ENCODE results near the gene TERC. TPM values are rescaled to one million over a fixed set of nuclear protein-coding genes. Genes with fewer than 3 reads are reported as not detected.
A peak's percentile ranks its signal among the peaks of the same experiment; 100 is the strongest.

TERC gene
- total RNA-seq, 2 donors from 2014 or later, result 9.4 to 11.1 TPM

- TF ChIP-seq, protein P1, sequence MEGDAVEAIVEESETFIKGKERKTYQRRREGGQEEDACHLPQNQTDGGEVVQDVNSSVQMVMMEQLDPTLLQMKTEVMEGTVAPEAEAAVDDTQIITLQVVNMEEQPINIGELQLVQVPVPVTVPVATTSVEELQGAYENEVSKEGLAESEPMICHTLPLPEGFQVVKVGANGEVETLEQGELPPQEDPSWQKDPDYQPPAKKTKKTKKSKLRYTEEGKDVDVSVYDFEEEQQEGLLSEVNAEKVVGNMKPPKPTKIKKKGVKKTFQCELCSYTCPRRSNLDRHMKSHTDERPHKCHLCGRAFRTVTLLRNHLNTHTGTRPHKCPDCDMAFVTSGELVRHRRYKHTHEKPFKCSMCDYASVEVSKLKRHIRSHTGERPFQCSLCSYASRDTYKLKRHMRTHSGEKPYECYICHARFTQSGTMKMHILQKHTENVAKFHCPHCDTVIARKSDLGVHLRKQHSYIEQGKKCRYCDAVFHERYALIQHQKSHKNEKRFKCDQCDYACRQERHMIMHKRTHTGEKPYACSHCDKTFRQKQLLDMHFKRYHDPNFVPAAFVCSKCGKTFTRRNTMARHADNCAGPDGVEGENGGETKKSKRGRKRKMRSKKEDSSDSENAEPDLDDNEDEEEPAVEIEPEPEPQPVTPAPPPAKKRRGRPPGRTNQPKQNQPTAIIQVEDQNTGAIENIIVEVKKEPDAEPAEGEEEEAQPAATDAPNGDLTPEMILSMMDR (conservative IDR thresholded peaks at IDR 0.05), result no peak
- Mint-ChIP-seq H3K9me3 (no peaks in the 10 kb centered on the region), H3K36me3 (ENCODE audit: low read depth) (peaks cover 27% of the 10 kb centered on the region), H3K4me3 (peak overlapping the region; percentile 94), H3K4me1 (peaks cover 12% of the 10 kb centered on the region), H3K27me3 (ENCODE audit: insufficient read depth) (no peaks in the 10 kb centered on the region), H3K27ac (peak overlapping the region; percentile 99)
- no peaks in the 10 kb centered on the region for H3K4me1 ChIP-seq (ENCODE audit: control insufficient read depth, insufficient read depth, low read length)
- peaks cover 46% of the 10 kb centered on the region for H3K36me3 ChIP-seq (ENCODE audit: control insufficient read depth, insufficient read depth, low read length)
- 68 to 69% methylated on average over 5 of the region's 5 CpGs for WGBS, 2 experiments (ENCODE audit: insufficient coverage in 1 of 2, insufficient read length in 1 of 2)
- peak overlapping the region; percentile 94 for H3K9ac ChIP-seq (ENCODE audit: extremely low read depth, low read length, poor library complexity, severe bottlenecking)
- no peaks in the 10 kb centered on the region for H3K9me3 ChIP-seq (ENCODE audit: control insufficient read depth, low read length)
- H3K27ac ChIP-seq (ENCODE audit: low read depth, low read length), result no peak overlapping the region
- no peak for DNase-seq
- peak overlapping the region; percentile 95 for H3K4me3 ChIP-seq (ENCODE audit: low read length)
- no peaks in the 10 kb centered on the region for H3K27me3 ChIP-seq (ENCODE audit: control insufficient read depth, insufficient read depth, low read length, poor library complexity, severe bottlenecking)
Observed at GRCh38 chr3:169774186-169774585, 9.3 kb upstream of the TERC start.

GRCh38 chr3:169772897-169773816 is 8.3 kb upstream of the TERC start, which contains the start of gene MYNN:
TSS of gene MYNN (plus strand) at chr3:169773396. CDS start at chr3:169774296, 900 bp downstream.
- peak within 1 kb of the TSS; percentile 94 for H3K9ac ChIP-seq (ENCODE audit: extremely low read depth, low read length, poor library complexity, severe bottlenecking)
- H3K4me1 Mint-ChIP-seq, result peaks cover 12% of the 10 kb centered on the region
- peak within 1 kb of the TSS; percentile 99 for H3K27ac Mint-ChIP-seq
- peak within 1 kb of the TSS; percentile 95 for H3K4me3 ChIP-seq (ENCODE audit: low read length)
- TF ChIP-seq, protein P1 (conservative IDR thresholded peaks at IDR 0.05), result peak; percentile 20
- H3K27me3 ChIP-seq (ENCODE audit: control insufficient read depth, insufficient read depth, low read length, poor library complexity, severe bottlenecking), result no peaks in the 10 kb centered on the region
- H3K36me3 Mint-ChIP-seq (ENCODE audit: low read depth), result peaks cover 22% of the 10 kb centered on the region
- H3K9me3 Mint-ChIP-seq, result no peaks in the 10 kb centered on the region
- H3K4me1 ChIP-seq (ENCODE audit: control insufficient read depth, insufficient read depth, low read length), result no peaks in the 10 kb centered on the region
- H3K27me3 Mint-ChIP-seq (ENCODE audit: insufficient read depth), result no peaks in the 10 kb centered on the region
- H3K27ac ChIP-seq (ENCODE audit: low read depth, low read length), result peak within 1 kb of the TSS; percentile 94
- H3K9me3 ChIP-seq (ENCODE audit: control insufficient read depth, low read length), result no peaks in the 10 kb centered on the region
- peak within 1 kb of the TSS; percentile 94 for H3K4me3 Mint-ChIP-seq
- DNase-seq, result peak; percentile 96
- peaks cover 36% of the 10 kb centered on the region for H3K36me3 ChIP-seq (ENCODE audit: control insufficient read depth, insufficient read depth, low read length)
- WGBS, 2 experiments (ENCODE audit: insufficient coverage in 1 of 2, insufficient read length in 1 of 2), result 0% methylated on average over 26 to 61 of the region's 61 CpGs

DNA sequence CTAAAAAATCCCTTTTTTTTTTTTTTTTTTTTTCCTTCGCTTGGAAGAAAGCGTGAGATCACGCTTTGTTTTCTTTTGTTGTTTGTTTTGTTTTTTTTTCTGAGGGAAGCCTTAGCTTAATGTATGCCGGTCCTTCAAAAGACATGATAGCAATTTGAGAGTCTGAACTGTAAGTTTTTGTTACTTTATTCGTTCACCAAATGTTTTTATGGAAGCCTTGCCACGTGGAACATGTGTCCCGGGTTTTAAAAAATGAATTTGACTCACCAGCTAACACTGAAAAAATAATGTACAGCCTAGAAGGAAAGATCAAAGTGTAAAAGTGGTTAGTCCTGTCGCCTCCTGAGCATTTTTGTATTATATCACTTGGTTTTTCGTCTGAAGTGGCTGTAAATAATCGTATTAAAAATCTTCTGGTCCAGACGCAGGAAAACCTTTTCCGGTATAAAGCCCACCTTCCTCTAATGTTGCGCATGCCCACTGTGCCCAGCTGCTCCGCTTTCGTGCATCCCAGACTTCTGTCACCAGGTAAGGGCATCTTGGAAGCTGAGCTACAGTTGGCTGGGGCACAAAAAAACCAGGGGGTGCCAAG is 7.5 kb upstream of the TERC start:
- Mint-ChIP-seq H3K27me3 (ENCODE audit: insufficient read depth) (no peaks in the 10 kb centered on the region), H3K4me3 (peak overlapping the region; percentile 94), H3K4me1 (peaks cover 12% of the 10 kb centered on the region), H3K9me3 (no peaks in the 10 kb centered on the region), H3K27ac (peak overlapping the region; percentile 99), H3K36me3 (ENCODE audit: low read depth) (peaks cover 18% of the 10 kb centered on the region)
- H3K9ac ChIP-seq (ENCODE audit: extremely low read depth, low read length, poor library complexity, severe bottlenecking), result peak overlapping the region; percentile 94
- TF ChIP-seq, protein P1 (conservative IDR thresholded peaks at IDR 0.05), result no peak
- peaks cover 29% of the 10 kb centered on the region for H3K36me3 ChIP-seq (ENCODE audit: control insufficient read depth, insufficient read depth, low read length)
- H3K27me3 ChIP-seq (ENCODE audit: control insufficient read depth, insufficient read depth, low read length, poor library complexity, severe bottlenecking), result no peaks in the 10 kb centered on the region
- peak; percentile 88 for DNase-seq
- WGBS, 2 experiments (ENCODE audit: insufficient coverage in 1 of 2, insufficient read length in 1 of 2), result 0% methylated on average over 11 to 15 of the region's 15 CpGs
- H3K4me1 ChIP-seq (ENCODE audit: control insufficient read depth, insufficient read depth, low read length), result no peaks in the 10 kb centered on the region
- peak overlapping the region; percentile 95 for H3K4me3 ChIP-seq (ENCODE audit: low read length)
- H3K9me3 ChIP-seq (ENCODE audit: control insufficient read depth, low read length), result no peaks in the 10 kb centered on the region
- peak overlapping the region; percentile 94 for H3K27ac ChIP-seq (ENCODE audit: low read depth, low read length)

Measured in endodermal cell (in vitro differentiated cells).